IMR-90 (cell line): Measurements from ENCODE around the gene RGS4. TPM values are rescaled to one million over a fixed set of nuclear protein-coding genes. Genes with fewer than 3 reads are reported as not detected.

Experiments used
- ATAC-seq: fragments of 200-7000 bp; cut with Tn5 transposase; 2 replicates; pipeline ENCODE4 v1.9.1; 2020; ENCODE audit warnings: low read depth, mild to moderate bottlenecking, moderate library complexity
- BruUV-seq: library from RNA; stranded (reverse); fragments of 400-500 nt; replicated peaks from 2 replicates; lab custom pipeline; 2021; lab: Mats Ljungman, UMichigan
- CTCF ChIA-PET: fragments of 300-600 bp; formaldehyde crosslinking; extraction: SDS; loops from one replicate; lab custom pipeline; 2021; ENCODE audit warnings: antibody characterized with exemption; lab: Yijun Ruan, JAX
- POLR2A ChIA-PET: fragments of 300-600 bp; sonication (Branson Sonifier 250); formaldehyde crosslinking; loops from one replicate; lab custom pipeline; 2022; ENCODE audit warnings: antibody characterized with exemption; ENCODE audit not compliant: unreplicated experiment; lab: Charles Lee
- DNase-seq: peaks from one replicate; pipeline ENCODE4 v3.0.0; 2013
- H2AFZ ChIP-seq: replicated peaks from 2 replicates; pipeline ENCODE3; 2013; ENCODE audit warnings: low read length, mild to moderate bottlenecking; ENCODE audit not compliant: poor library complexity
- H2AK5ac ChIP-seq: 2 replicates; pipeline ENCODE4 v1.6.1; 2013; ENCODE audit warnings: low read depth, low read length, inconsistent platforms
- H2AK9ac ChIP-seq: replicated peaks from 2 replicates; pipeline ENCODE3; 2013; ENCODE audit warnings: mild to moderate bottlenecking, low read depth, low read length, moderate library complexity; ENCODE audit not compliant: poor library complexity
- H2BK120ac ChIP-seq: 2 replicates; pipeline ENCODE4 v1.6.1; 2013; ENCODE audit warnings: low read depth, low read length, inconsistent platforms
- H2BK15ac ChIP-seq: 3 replicates; pipeline ENCODE4 v1.6.1; 2013; ENCODE audit warnings: low read depth, low read length, inconsistent platforms
- H2BK20ac ChIP-seq: 2 replicates; pipeline ENCODE4 v1.6.1; 2013; ENCODE audit warnings: low read depth, mild to moderate bottlenecking, inconsistent platforms, low read length, moderate library complexity
- H2BK5ac ChIP-seq: 2 replicates; pipeline ENCODE4 v1.6.1; 2013; ENCODE audit warnings: mild to moderate bottlenecking, low read depth, low read length, inconsistent platforms; ENCODE audit not compliant: poor library complexity, severe bottlenecking
- H3K14ac ChIP-seq: replicated peaks from 2 replicates; pipeline ENCODE4 v1.6.1; 2013; ENCODE audit warnings: low read depth, low read length, inconsistent platforms
- H3K18ac ChIP-seq: 2 replicates; pipeline ENCODE4 v1.6.1; 2013; ENCODE audit warnings: low read depth, low read length, control low read depth
- H3K23ac ChIP-seq: 2 replicates; pipeline ENCODE4 v1.6.1; 2013; ENCODE audit warnings: low read depth, low read length, inconsistent platforms
- H3K27ac ChIP-seq: 2 replicates; pipeline ENCODE4 v1.5.1; 2013; ENCODE audit warnings: mild to moderate bottlenecking, control low read depth, low read length; ENCODE audit not compliant: insufficient read depth
- H3K27me3 ChIP-seq: 2 replicates; pipeline ENCODE4 v1.6.1; 2013; ENCODE audit warnings: low read length; ENCODE audit not compliant: control insufficient read depth, insufficient read depth
- H3K36me3 ChIP-seq: 2 replicates; pipeline ENCODE4 v1.6.1; 2013; ENCODE audit warnings: low read length, mixed read lengths; ENCODE audit not compliant: control insufficient read depth, insufficient read depth
- H3K4ac ChIP-seq: 2 replicates; pipeline ENCODE4 v1.6.1; 2013; ENCODE audit warnings: low read depth, low read length, inconsistent platforms
- H3K4me1 ChIP-seq: 2 replicates; pipeline ENCODE4 v1.6.1; 2013; ENCODE audit warnings: low read length, mixed read lengths; ENCODE audit not compliant: control insufficient read depth, insufficient read depth
- H3K4me2 ChIP-seq: 2 replicates; pipeline ENCODE4 v1.6.1; 2013; ENCODE audit warnings: low read depth, mild to moderate bottlenecking, control low read depth, low read length, moderate library complexity
- H3K4me3 ChIP-seq: 2 replicates; pipeline ENCODE4 v1.5.1; 2013; ENCODE audit warnings: low read depth, mild to moderate bottlenecking, control low read depth, low read length, moderate library complexity; ENCODE audit not compliant: insufficient read depth
- H3K56ac ChIP-seq: 2 replicates; pipeline ENCODE4 v1.6.1; 2013; ENCODE audit warnings: low read length, inconsistent platforms; ENCODE audit not compliant: insufficient read depth; ENCODE audit errors: extremely low read depth
- H3K79me1 ChIP-seq, 2 experiments: 2 replicates each; pipeline ENCODE4 v1.6.1; 2013; ENCODE audit warnings: low read length in 2 of 2, inconsistent platforms in 1 of 2, low read depth in 1 of 2
- H3K9ac ChIP-seq: 2 replicates; pipeline ENCODE4 v1.6.1; 2013; ENCODE audit warnings: low read depth, low read length, control low read depth
- H3K9me1 ChIP-seq: 2 replicates; pipeline ENCODE4 v1.6.1; 2013; ENCODE audit warnings: low read length, inconsistent platforms; ENCODE audit not compliant: insufficient read depth
- H3K9me3 ChIP-seq: 2 replicates; pipeline ENCODE4 v1.6.1; 2013; ENCODE audit warnings: low read length; ENCODE audit not compliant: control insufficient read depth, insufficient read depth
- H4K20me1 ChIP-seq: 2 replicates; pipeline ENCODE4 v1.6.1; 2013; ENCODE audit warnings: low read length, inconsistent platforms; ENCODE audit not compliant: insufficient read depth
- H4K5ac ChIP-seq: 2 replicates; pipeline ENCODE4 v1.6.1; 2013; ENCODE audit warnings: mild to moderate bottlenecking, low read depth, low read length, control low read depth
- H4K8ac ChIP-seq, 2 experiments: 2 replicates each; pipeline ENCODE4 v1.6.1; 2013; ENCODE audit warnings: low read depth in 2 of 2, low read length in 2 of 2, control low read depth in 1 of 2, inconsistent platforms in 1 of 2
- H4K91ac ChIP-seq: 2 replicates; pipeline ENCODE4 v1.6.1; 2013; ENCODE audit warnings: low read depth, low read length, inconsistent platforms; ENCODE audit not compliant: insufficient read depth
- BHLHE40 ChIP-seq: fragments of 150-350 bp; IDR thresholded peaks from 2 replicates; pipeline ENCODE4 v1.6.1; 2016; ENCODE audit warnings: mild to moderate bottlenecking, low read depth, low read length
- FOS ChIP-seq: fragments of 150-350 bp; IDR thresholded peaks from 2 replicates; pipeline ENCODE4 v1.6.1; 2016; ENCODE audit warnings: low read depth, low read length
- RFX5 ChIP-seq: IDR thresholded peaks from 2 replicates; pipeline ENCODE4 v1.8.0; 2012; ENCODE audit warnings: low read depth, mild to moderate bottlenecking, low read length, moderate library complexity
- WGBS, 2 experiments: methylation state at CpG; one replicate each; pipeline versions ENCODE4 v1.1.5 to v1.1.7; 2013; ENCODE audit warnings: missing lambda C conversion rate in 2 of 2; ENCODE audit not compliant: insufficient read length in 1 of 2; ENCODE audit errors: extremely low coverage in 2 of 2; 5-methylcytosine and 5-hydroxymethylcytosine counted together
- dilution Hi-C: fragments of 300-500 bp; cut with HindIII; formaldehyde crosslinking; loops from one replicate; pipeline ENCODE4 v1.14.3; 2018; ENCODE audit warnings: low sequenced_read_pairs; ENCODE audit not compliant: unreplicated experiment
- in situ Hi-C: fragments of 300-500 bp; cut with MboI; formaldehyde crosslinking; loops from 3 replicates; pipeline ENCODE4 v1.14.3; 2019; ENCODE audit warnings: low sequenced_read_pairs, inconsistent platforms, mixed read lengths
- intact Hi-C: fragments of 100-400 bp; cut with micrococcal nuclease; formaldehyde crosslinking; loops from 2 replicates; pipeline ENCODE4 v1.10.0; 2022
- polyA plus RNA-seq, 3 experiments: library from polyadenylated mRNA; depleted of rRNA; stranded (reverse); fragments of >200 nt; gene quantifications; 2 replicates each; pipeline ENCODE4 v1.2.3, GENCODE V29; 2012; ENCODE audit warnings: low replicate concordance in 1 of 3
- total RNA-seq: library from RNA; depleted of rRNA; stranded (reverse); fragments of >200 nt; gene quantifications from 2 replicates; pipeline ENCODE4 v1.2.3, GENCODE V29; 2012

RGS4 gene
- total and polyA plus RNA-seq, 2 of the 4 experiments (the other 2 are of a cell fraction), result 202 to 538 TPM

DNA sequence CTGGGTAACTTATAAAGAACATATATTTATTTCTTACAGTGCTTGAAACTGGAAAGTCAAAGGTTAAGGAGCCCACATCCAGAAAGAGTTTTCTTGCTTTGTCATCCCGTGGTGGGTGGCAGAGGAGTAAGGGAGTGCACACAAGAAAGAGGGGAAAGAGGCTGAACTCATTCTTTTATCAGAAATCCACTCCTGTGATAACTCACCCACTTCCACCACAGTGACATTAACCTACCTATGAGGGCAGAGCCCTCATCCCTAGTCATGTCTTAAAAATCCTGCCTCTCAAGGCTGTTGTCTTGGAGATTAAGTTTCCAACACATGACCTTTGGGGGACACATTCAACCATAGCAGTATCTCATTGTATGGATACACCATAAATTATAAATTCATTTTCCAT, 32.5 kb upstream of the RGS4 start:
- intact Hi-C loops (no loop called here), dilution Hi-C loops (no loop called here), in situ Hi-C loops (no loop called here)
- no TSS peak for BruUV-seq
- Histone ChIP-seq H3K56ac (peak overlapping the region; percentile 79), H3K9me3 (no peaks in the 10 kb centered on the region), H4K8ac (peak overlapping the region; percentile 58 to 82; a peak in 2 of 4 replicates), H3K27me3 (no peaks in the 10 kb centered on the region), H3K9ac (no peak overlapping the region), H2AFZ (peak overlapping the region; percentile 77), H3K23ac (peak overlapping the region; percentile 64; the same call in 1 of the 2 replicates), H3K36me3 (no peaks in the 10 kb centered on the region), H3K14ac (peak overlapping the region; percentile 92), H2BK20ac (peak overlapping the region; percentile 90), H3K4ac (peak overlapping the region; percentile 83), H3K27ac (peak overlapping the region; percentile 31; the same call in 1 of the 2 replicates), H2BK15ac (peak overlapping the region; percentile 96; the same call in 2 of the 3 replicates), H3K4me1 (peaks cover 3% of the 10 kb centered on the region), H3K4me3 (no peak overlapping the region), H3K4me2 (no peak overlapping the region), H3K9me1 (peaks cover 4% of the 10 kb centered on the region; the same call in 1 of the 2 replicates), H2BK120ac (peak overlapping the region; percentile 97), H2AK5ac (peak overlapping the region; percentile 83), H3K18ac (peak overlapping the region; percentile 74; the same call in 1 of the 2 replicates), H2BK5ac (peak overlapping the region; percentile 80), H4K91ac (peak overlapping the region; percentile 75), H2AK9ac (peak overlapping the region; percentile 60), H4K20me1 (no peaks in the 10 kb centered on the region), H3K79me1 (no peaks in the 10 kb centered on the region), H4K5ac (peak overlapping the region; percentile 36; the same call in 1 of the 2 replicates)
- TF ChIP-seq RFX5 (no peak), FOS (no peak), BHLHE40 (no peak)
- ATAC-seq (no peak), DNase-seq (peak; percentile 29)
- ChIA-PET POLR2A (no interaction called here), CTCF (no interaction called here)
- no CpG with 5 or more reads among the region's 1 CpG for WGBS, 2 experiments
